IPS-15b (cell line): Measurements from ENCODE around the gene ERVFRD-1.

ENCODE experiments used
- H3K27me3 ChIP-seq: one replicate; pipeline ENCODE4 v1.6.1; 2013; ENCODE audit warnings: low read length; ENCODE audit not compliant: control insufficient read depth, insufficient read depth
- H3K36me3 ChIP-seq: one replicate; pipeline ENCODE4 v1.6.1; 2013; ENCODE audit warnings: low read length; ENCODE audit not compliant: control insufficient read depth, insufficient read depth
- H3K4me1 ChIP-seq: one replicate; pipeline ENCODE4 v1.6.1; 2013; ENCODE audit warnings: mild to moderate bottlenecking, low read length; ENCODE audit not compliant: control insufficient read depth, insufficient read depth
- H3K4me3 ChIP-seq: one replicate; pipeline ENCODE4 v1.5.1; 2013; ENCODE audit warnings: low read depth, low read length
- H3K9ac ChIP-seq: one replicate; pipeline ENCODE4 v1.6.1; 2013; ENCODE audit warnings: low read depth, mild to moderate bottlenecking, low read length
- H3K9me3 ChIP-seq: one replicate; pipeline ENCODE4 v1.6.1; 2013; ENCODE audit warnings: mild to moderate bottlenecking, low read length; ENCODE audit not compliant: control insufficient read depth, insufficient read depth

Gene ERVFRD-1

GRCh38 chr6:11141295-11141694, 29.8 kb upstream of the ERVFRD-1 start:
- no peaks in the 10 kb centered on the region for H3K36me3 ChIP-seq
- no peak overlapping the region for H3K9ac ChIP-seq
- peaks cover 6% of the 10 kb centered on the region for H3K4me1 ChIP-seq
- no peaks in the 10 kb centered on the region for H3K9me3 ChIP-seq
- no peaks in the 10 kb centered on the region for H3K27me3 ChIP-seq
- no peak overlapping the region for H3K4me3 ChIP-seq

GRCh38 chr6:11140056-11140455, 28.5 kb upstream of the ERVFRD-1 start:
- Histone ChIP-seq H3K4me1 (no peaks in the 10 kb centered on the region), H3K9me3 (no peaks in the 10 kb centered on the region), H3K36me3 (no peaks in the 10 kb centered on the region), H3K4me3 (no peak overlapping the region), H3K9ac (no peak overlapping the region), H3K27me3 (no peaks in the 10 kb centered on the region)

GRCh38 chr6:11139051-11139960, 27.8 kb upstream of the ERVFRD-1 start:
- H3K27me3 ChIP-seq: no peaks in the 10 kb centered on the region
- H3K36me3 ChIP-seq: no peaks in the 10 kb centered on the region
- no peak overlapping the region for H3K9ac ChIP-seq
- H3K4me3 ChIP-seq: no peak overlapping the region
- H3K9me3 ChIP-seq: no peaks in the 10 kb centered on the region
- no peaks in the 10 kb centered on the region for H3K4me1 ChIP-seq

- no peaks in the 10 kb centered on the region for H3K36me3 ChIP-seq
- no peak overlapping the region for H3K4me3 ChIP-seq
- no peak overlapping the region for H3K9ac ChIP-seq
- no peaks in the 10 kb centered on the region for H3K9me3 ChIP-seq
- no peaks in the 10 kb centered on the region for H3K4me1 ChIP-seq
- no peaks in the 10 kb centered on the region for H3K27me3 ChIP-seq
These were observed 25.3 kb upstream of the ERVFRD-1 start for GRCh38 chr6:11136809-11137208.

GRCh38 chr6:11133281-11133680, 21.8 kb upstream of the ERVFRD-1 start:
- no peaks in the 10 kb centered on the region for H3K27me3 ChIP-seq
- H3K9me3 ChIP-seq: no peaks in the 10 kb centered on the region
- H3K36me3 ChIP-seq: no peaks in the 10 kb centered on the region
- H3K9ac ChIP-seq: no peak overlapping the region
- no peaks in the 10 kb centered on the region for H3K4me1 ChIP-seq
- H3K4me3 ChIP-seq: no peak overlapping the region

GRCh38 chr6:11132194-11132888, 20.8 kb upstream of the ERVFRD-1 start:
- no peaks in the 10 kb centered on the region for H3K4me1 ChIP-seq
- no peak overlapping the region for H3K4me3 ChIP-seq
- no peaks in the 10 kb centered on the region for H3K27me3 ChIP-seq
- no peak overlapping the region for H3K9ac ChIP-seq
- H3K36me3 ChIP-seq: no peaks in the 10 kb centered on the region
- H3K9me3 ChIP-seq: no peaks in the 10 kb centered on the region

GRCh38 chr6:11130605-11131004, 19.1 kb upstream of the ERVFRD-1 start:
- Histone ChIP-seq H3K27me3 (no peaks in the 10 kb centered on the region), H3K9me3 (no peaks in the 10 kb centered on the region), H3K4me1 (no peaks in the 10 kb centered on the region), H3K4me3 (no peak overlapping the region), H3K36me3 (no peaks in the 10 kb centered on the region), H3K9ac (no peak overlapping the region)

- Histone ChIP-seq H3K4me3 (no peak overlapping the region), H3K27me3 (no peaks in the 10 kb centered on the region), H3K4me1 (no peaks in the 10 kb centered on the region), H3K36me3 (no peaks in the 10 kb centered on the region), H3K9ac (no peak overlapping the region), H3K9me3 (no peaks in the 10 kb centered on the region)
These were observed 18.5 kb upstream of the ERVFRD-1 start for GRCh38 chr6:11129908-11130565.

GRCh38 chr6:11128608-11129007, 17.1 kb upstream of the ERVFRD-1 start:
- no peak overlapping the region for H3K4me3 ChIP-seq
- no peaks in the 10 kb centered on the region for H3K27me3 ChIP-seq
- H3K9me3 ChIP-seq: no peaks in the 10 kb centered on the region
- no peak overlapping the region for H3K9ac ChIP-seq
- H3K36me3 ChIP-seq: no peaks in the 10 kb centered on the region
- no peaks in the 10 kb centered on the region for H3K4me1 ChIP-seq

- no peaks in the 10 kb centered on the region for H3K9me3 ChIP-seq
- H3K27me3 ChIP-seq: no peaks in the 10 kb centered on the region
- H3K36me3 ChIP-seq: no peaks in the 10 kb centered on the region
- no peak overlapping the region for H3K9ac ChIP-seq
- no peaks in the 10 kb centered on the region for H3K4me1 ChIP-seq
- H3K4me3 ChIP-seq: no peak overlapping the region
These were observed 15.4 kb upstream of the ERVFRD-1 start for GRCh38 chr6:11126876-11127275.

- no peak overlapping the region for H3K4me3 ChIP-seq
- no peak overlapping the region for H3K9ac ChIP-seq
- no peaks in the 10 kb centered on the region for H3K27me3 ChIP-seq
- no peaks in the 10 kb centered on the region for H3K4me1 ChIP-seq
- H3K9me3 ChIP-seq: no peaks in the 10 kb centered on the region
- no peaks in the 10 kb centered on the region for H3K36me3 ChIP-seq
These were observed 12.5 kb upstream of the ERVFRD-1 start for GRCh38 chr6:11123978-11124377.
